K562 (cell line): ENCODE results near the gene BHLHE23. TPM values are rescaled to one million over a fixed set of nuclear protein-coding genes. Genes with fewer than 3 reads are reported as not detected.
A peak's percentile ranks its signal among the peaks of the same experiment; 100 is the strongest.

Source experiments
- ATAC-seq: fragments of 200-7000 bp; cut with Tn5 transposase; 3 replicates; pipeline ENCODE4 v1.9.1; 2020; ENCODE audit warnings: moderate library complexity
- BruUV-seq: library from RNA; stranded (reverse); fragments of 400-500 nt; replicated peaks from 2 replicates; lab custom pipeline; 2021; lab: Mats Ljungman, UMichigan
- CTCF ChIA-PET: fragments of 300-600 bp; formaldehyde crosslinking; extraction: SDS; loops from one replicate; lab custom pipeline; 2021; ENCODE audit warnings: low intra/inter-chr PET ratio; lab: Yijun Ruan, JAX
- POLR2A ChIA-PET: fragments of 300-600, 350-650 bp; sonication (Branson Sonifier 250); formaldehyde crosslinking; extraction: SDS; loops from one replicate; lab custom pipeline; 2021; ENCODE audit warnings: antibody characterized with exemption, inconsistent platforms; lab: Yijun Ruan, JAX
- DNase-seq, 4 experiments: peaks; one replicate each; pipeline versions ENCODE4 v3.0.0 to v3.0.0-alpha.2; 2011 to 2018; ENCODE audit warnings: low spot score in 3 of 4, mixed read lengths in 3 of 4; ENCODE audit errors: extremely low read depth in 1 of 4
- FAIRE-seq: peaks from 2 replicates; lab custom pipeline; 2011; peaks lifted over from hg19 to GRCh38; lab: Jason Lieb, UNC
- H2AFZ ChIP-seq: 2 replicates; pipeline ENCODE4 v1.6.0; 2011; ENCODE audit warnings: low read depth, low read length, control low read depth, inconsistent platforms
- H3K27ac ChIP-seq: fragments of 200-600 bp; 3 replicates; pipeline ENCODE4 v1.8.0; 2011; ENCODE audit warnings: low read depth, mild to moderate bottlenecking, control low read depth, inconsistent platforms, low read length, moderate library complexity, mixed read lengths; ENCODE audit errors: extremely low read depth
- H3K27me3 ChIP-seq, 2 experiments: fragments of 300-600 bp in 1 of 2; 2 replicates in 1 of 2; 3 replicates in 1 of 2; pipeline versions ENCODE4 v1.6.0 to v1.8.0; 2011; ENCODE audit warnings: inconsistent platforms in 2 of 2, low read length in 2 of 2, mild to moderate bottlenecking in 1 of 2, mixed read lengths in 1 of 2, moderate library complexity in 1 of 2; ENCODE audit not compliant: control insufficient read depth in 2 of 2, insufficient read depth in 2 of 2
- H3K36me3 ChIP-seq: fragments of 300-600 bp; 3 replicates; pipeline ENCODE4 v1.8.0; 2011; ENCODE audit warnings: mild to moderate bottlenecking, low read length, inconsistent platforms; ENCODE audit not compliant: control insufficient read depth, insufficient read depth
- H3K4me1 ChIP-seq, 2 experiments: fragments of 200-600 bp in 1 of 2; replicated peaks in 1 of 2; 2 replicates in 1 of 2; 3 replicates in 1 of 2; pipeline versions ENCODE4 v1.5.1 to v1.8.0; 2011; ENCODE audit warnings: inconsistent platforms in 2 of 2, low read length in 2 of 2, mild to moderate bottlenecking in 1 of 2, mixed read lengths in 1 of 2, moderate library complexity in 1 of 2; ENCODE audit not compliant: control insufficient read depth in 2 of 2, insufficient read depth in 2 of 2
- H3K4me2 ChIP-seq: 2 replicates; pipeline ENCODE4 v1.6.1; 2011; ENCODE audit warnings: low read length, control low read depth, inconsistent platforms, mixed read lengths; ENCODE audit not compliant: insufficient read depth
- H3K4me3 ChIP-seq: fragments of 200-600 bp; sonication (generic), shearing (Covaris generic); 2 replicates; pipeline ENCODE4 v1.5.1; 2016; ENCODE audit warnings: control low read depth, inconsistent platforms
- H3K79me2 ChIP-seq: fragments of 200-600 bp; 3 replicates; pipeline ENCODE4 v1.8.0; 2011; ENCODE audit warnings: low read length, inconsistent platforms; ENCODE audit not compliant: control insufficient read depth, insufficient read depth
- H3K9ac ChIP-seq, 2 experiments: 2 replicates each; pipeline versions ENCODE4 v1.6.0 to v1.6.1; 2011; ENCODE audit warnings: low read depth in 2 of 2, low read length in 2 of 2, control low read depth in 1 of 2, inconsistent platforms in 1 of 2, mild to moderate bottlenecking in 1 of 2, mixed read lengths in 1 of 2; ENCODE audit not compliant: insufficient read depth in 1 of 2
- H3K9me1 ChIP-seq: one replicate; pipeline ENCODE4 v1.6.0; 2011; ENCODE audit warnings: inconsistent platforms, mild to moderate bottlenecking, low read length, moderate library complexity; ENCODE audit not compliant: control insufficient read depth, insufficient read depth
- H3K9me3 ChIP-seq: replicated peaks from 2 replicates; pipeline ENCODE4 v1.5.1; 2011; ENCODE audit warnings: low read depth, low read length, inconsistent platforms; ENCODE audit not compliant: control insufficient read depth, insufficient read depth
- H4K20me1 ChIP-seq: replicated peaks from 2 replicates; pipeline ENCODE4 v1.6.1; 2011; ENCODE audit warnings: low read length, inconsistent platforms, mixed read lengths; ENCODE audit not compliant: control insufficient read depth, insufficient read depth
- ARHGAP35 ChIP-seq: fragments of 450-650 bp; IDR thresholded peaks from 2 replicates; pipeline ENCODE4 v1.6.1; 2018; ENCODE audit not compliant: partially characterized antibody
- ESRRA ChIP-seq: fragments of 450-650 bp; IDR thresholded peaks from 2 replicates; pipeline ENCODE4 v1.6.1; 2014; ENCODE audit warnings: low read depth, mild to moderate bottlenecking, moderate library complexity, borderline replicate concordance
- ETV1 ChIP-seq: fragments of 450-650 bp; conservative IDR thresholded peaks from 2 replicates; pipeline ENCODE4 v1.6.1; 2016; ENCODE audit warnings: missing genetic modification characterization, control low read depth, low read depth, missing compliant biosample characterization
- HDAC1 ChIP-seq, 2 experiments: fragments of 450-650 bp; IDR thresholded peaks; 2 replicates each; pipeline ENCODE4 v1.6.1; 2016 to 2017; ENCODE audit warnings: inconsistent platforms in 1 of 2, mild to moderate bottlenecking in 1 of 2, moderate library complexity in 1 of 2
- NFIC ChIP-seq: fragments of 450-650 bp; IDR thresholded peaks from 2 replicates; pipeline ENCODE4 v1.6.1; 2017; ENCODE audit warnings: mild to moderate bottlenecking, inconsistent platforms
- TCF7L2 ChIP-seq: fragments of 150-350 bp; IDR thresholded peaks from 2 replicates; pipeline ENCODE4 v1.6.1; 2016; ENCODE audit warnings: low read depth, mild to moderate bottlenecking, low read length, moderate library complexity
- TEAD4 ChIP-seq, 2 experiments: sonication (generic) in 1 of 2; formaldehyde crosslinking in 1 of 2; IDR thresholded peaks; 2 replicates each; pipeline versions ENCODE4 v1.6.1 to v1.8.0; 2012 to 2022; ENCODE audit warnings: borderline replicate concordance in 1 of 2, inconsistent platforms in 1 of 2, low read length in 1 of 2, mild to moderate bottlenecking in 1 of 2, missing genetic modification reagents in 1 of 2
- ZFX ChIP-seq: sonication (generic); formaldehyde crosslinking; IDR thresholded peaks from 2 replicates; pipeline ENCODE4 v1.8.0; 2022; ENCODE audit warnings: mild to moderate bottlenecking, missing genetic modification reagents, moderate library complexity
- ZNF23 ChIP-seq: fragments of 250-450 bp; sonication (Bioruptor Pico); IDR thresholded peaks from 2 replicates; pipeline ENCODE4 v1.4.0; 2020; ENCODE audit warnings: mild to moderate bottlenecking
- ZNF282 ChIP-seq: sonication (generic); formaldehyde crosslinking; IDR thresholded peaks from 2 replicates; pipeline ENCODE4 v1.8.1; 2023; ENCODE audit warnings: missing genetic modification reagents
- WGBS: fragments of 100-300 bp; shearing (Covaris generic); methylation state at CpG from one replicate; pipeline ENCODE4 v1.1.6; 2016; ENCODE audit warnings: low coverage, mixed read lengths; ENCODE audit not compliant: insufficient coverage; ENCODE audit errors: missing lambda C conversion rate; 5-methylcytosine and 5-hydroxymethylcytosine counted together
- in situ Hi-C: fragments of 300-500 bp; cut with MboI; formaldehyde crosslinking; loops from 4 replicates; pipeline ENCODE4 v1.15.0; 2018; ENCODE audit warnings: inconsistent platforms, mixed read lengths
- intact Hi-C: fragments of 100-400 bp; cut with micrococcal nuclease; formaldehyde crosslinking; loops from 2 replicates; pipeline ENCODE4 v1.14.2; 2022
- polyA plus RNA-seq, 8 experiments: library from polyadenylated mRNA; depleted of rRNA in 4 of 8; stranded (reverse) in 5 of 8; unstranded in 3 of 8; fragments of >200 nt; fragmentation: Nextera tagmentation in 2 of 8; fragmentation: Illumina TruSeq in 1 of 8; extraction: Ambion mirVana in 2 of 8; extraction: Trizol in 1 of 8; gene quantifications; 2 replicates each; pipeline versions ENCODE4 v1.2.1 to v1.2.3, GENCODE V29; 2011 to 2014; ENCODE audit warnings: inconsistent platforms in 1 of 8, missing spikeins in 1 of 8
- total RNA-seq, 7 experiments: library from RNA; depleted of rRNA in 6 of 7; stranded (reverse); fragments of >200 nt in 6 of 7; fragmentation: Illumina TruSeq in 2 of 7; extraction: Trizol in 2 of 7; gene quantifications; 2 replicates each; pipeline versions ENCODE4 v1.2.1 to v1.2.3, GENCODE V29; 2011 to 2021; ENCODE audit warnings: low replicate concordance in 1 of 7
- TF ChIP-seq, protein P1 (sequence below): fragments of 450-650 bp; formaldehyde crosslinking; IDR thresholded peaks from 2 replicates; pipeline ENCODE4 v1.4.0; 2020; ENCODE audit warnings: mild to moderate bottlenecking, moderate library complexity
- TF ChIP-seq, protein P2 (sequence below): fragments of 450-650 bp; formaldehyde crosslinking; IDR thresholded peaks from 2 replicates; pipeline ENCODE4 v1.4.0; 2020; ENCODE audit warnings: mild to moderate bottlenecking, mixed read lengths
- TF ChIP-seq, protein P3 (sequence below): fragments of 250-450 bp; sonication (Bioruptor Pico); IDR thresholded peaks from 2 replicates; pipeline ENCODE4 v1.9.0; 2021; ENCODE audit warnings: mild to moderate bottlenecking, inconsistent platforms
- TF ChIP-seq, protein P4 (sequence below), 2 experiments: fragments of 150-350 bp in 1 of 2; IDR thresholded peaks; 2 replicates each; pipeline ENCODE4 v1.6.1; 2012 to 2016; ENCODE audit warnings: low read depth in 2 of 2, low read length in 2 of 2, mild to moderate bottlenecking in 1 of 2, moderate library complexity in 1 of 2

Gene BHLHE23
- total and polyA plus RNA-seq, 9 of the 15 experiments (the other 6 are each of a cell fraction or from before 2014, with no cell fraction given) = not detected

DNA sequence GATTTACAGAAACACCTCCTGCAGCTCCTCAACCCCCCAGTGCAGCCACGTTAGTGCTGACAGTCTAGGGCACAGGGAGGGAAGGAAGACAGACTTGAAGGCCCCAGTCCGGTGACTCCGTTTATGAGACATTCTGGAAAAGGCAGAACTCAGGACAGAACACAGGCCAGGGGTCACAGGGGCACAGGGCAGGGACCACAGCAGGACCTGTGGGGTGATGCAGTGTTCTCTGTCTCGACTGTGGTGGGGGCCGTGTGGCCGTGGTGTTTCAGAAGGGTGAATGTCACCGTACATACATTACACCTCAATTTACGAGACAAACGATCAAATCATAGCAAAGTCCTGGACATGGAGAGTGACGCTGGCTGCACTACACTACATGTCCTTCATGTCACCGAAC is 11.3 kb downstream of the BHLHE23 start:
- ChIA-PET POLR2A (interaction anchor here (0.7 kb wide), 2 partner anchors 61 to 213 kb away, joined by 3 read pairs; no protein-coding TSS in a partner anchor), CTCF (no interaction called here)
- intact Hi-C loops = no loop called here
- Histone ChIP-seq H3K9me1 (no peaks in the 10 kb centered on the region), H3K36me3 (no peaks in the 10 kb centered on the region), H3K79me2 (no peaks in the 10 kb centered on the region), H3K4me2 (peak overlapping the region; percentile 32; the same call in 1 of the 2 replicates), H2AFZ (no peak overlapping the region), H4K20me1 (peaks cover 19% of the 10 kb centered on the region), H3K9me3 (no peaks in the 10 kb centered on the region), H3K4me3 (no peak overlapping the region), H3K9ac (no peak overlapping the region)
- no TSS peak for BruUV-seq
- ATAC-seq = no peak
- in situ Hi-C loops = no loop called here
- no peak for FAIRE-seq
- 6% methylated on average over 11 of the region's 11 CpGs for WGBS
- TF ChIP-seq, protein P1, sequence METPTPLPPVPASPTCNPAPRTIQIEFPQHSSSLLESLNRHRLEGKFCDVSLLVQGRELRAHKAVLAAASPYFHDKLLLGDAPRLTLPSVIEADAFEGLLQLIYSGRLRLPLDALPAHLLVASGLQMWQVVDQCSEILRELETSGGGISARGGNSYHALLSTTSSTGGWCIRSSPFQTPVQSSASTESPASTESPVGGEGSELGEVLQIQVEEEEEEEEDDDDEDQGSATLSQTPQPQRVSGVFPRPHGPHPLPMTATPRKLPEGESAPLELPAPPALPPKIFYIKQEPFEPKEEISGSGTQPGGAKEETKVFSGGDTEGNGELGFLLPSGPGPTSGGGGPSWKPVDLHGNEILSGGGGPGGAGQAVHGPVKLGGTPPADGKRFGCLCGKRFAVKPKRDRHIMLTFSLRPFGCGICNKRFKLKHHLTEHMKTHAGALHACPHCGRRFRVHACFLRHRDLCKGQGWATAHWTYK (CRISPR knock-in tag) = no peak
- TF ChIP-seq, protein P2, sequence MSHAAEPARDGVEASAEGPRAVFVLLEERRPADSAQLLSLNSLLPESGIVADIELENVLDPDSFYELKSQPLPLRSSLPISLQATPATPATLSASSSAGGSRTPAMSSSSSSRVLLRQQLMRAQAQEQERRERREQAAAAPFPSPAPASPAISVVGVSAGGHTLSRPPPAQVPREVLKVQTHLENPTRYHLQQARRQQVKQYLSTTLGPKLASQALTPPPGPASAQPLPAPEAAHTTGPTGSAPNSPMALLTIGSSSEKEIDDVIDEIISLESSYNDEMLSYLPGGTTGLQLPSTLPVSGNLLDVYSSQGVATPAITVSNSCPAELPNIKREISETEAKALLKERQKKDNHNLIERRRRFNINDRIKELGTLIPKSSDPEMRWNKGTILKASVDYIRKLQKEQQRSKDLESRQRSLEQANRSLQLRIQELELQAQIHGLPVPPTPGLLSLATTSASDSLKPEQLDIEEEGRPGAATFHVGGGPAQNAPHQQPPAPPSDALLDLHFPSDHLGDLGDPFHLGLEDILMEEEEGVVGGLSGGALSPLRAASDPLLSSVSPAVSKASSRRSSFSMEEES (CRISPR knock-in tag) = no peak
- TF ChIP-seq ETV1 (no peak), HDAC1 (IDR thresholded peaks at IDR 0.05) (no peak), ZNF23 (CRISPR knock-in tag) (no peak), NFIC (no peak), ZFX (no peak), TEAD4 (IDR thresholded peaks at IDR 0.05; ENCODE audit: low read length) (no peak), TEAD4 (CRISPR knock-in tag; IDR thresholded peaks at IDR 0.05; ENCODE audit: borderline replicate concordance) (no peak), ZNF282 (CRISPR knock-in tag) (no peak), ARHGAP35 (no peak), ESRRA (no peak), TCF7L2 (no peak)
- TF ChIP-seq, protein P3, sequence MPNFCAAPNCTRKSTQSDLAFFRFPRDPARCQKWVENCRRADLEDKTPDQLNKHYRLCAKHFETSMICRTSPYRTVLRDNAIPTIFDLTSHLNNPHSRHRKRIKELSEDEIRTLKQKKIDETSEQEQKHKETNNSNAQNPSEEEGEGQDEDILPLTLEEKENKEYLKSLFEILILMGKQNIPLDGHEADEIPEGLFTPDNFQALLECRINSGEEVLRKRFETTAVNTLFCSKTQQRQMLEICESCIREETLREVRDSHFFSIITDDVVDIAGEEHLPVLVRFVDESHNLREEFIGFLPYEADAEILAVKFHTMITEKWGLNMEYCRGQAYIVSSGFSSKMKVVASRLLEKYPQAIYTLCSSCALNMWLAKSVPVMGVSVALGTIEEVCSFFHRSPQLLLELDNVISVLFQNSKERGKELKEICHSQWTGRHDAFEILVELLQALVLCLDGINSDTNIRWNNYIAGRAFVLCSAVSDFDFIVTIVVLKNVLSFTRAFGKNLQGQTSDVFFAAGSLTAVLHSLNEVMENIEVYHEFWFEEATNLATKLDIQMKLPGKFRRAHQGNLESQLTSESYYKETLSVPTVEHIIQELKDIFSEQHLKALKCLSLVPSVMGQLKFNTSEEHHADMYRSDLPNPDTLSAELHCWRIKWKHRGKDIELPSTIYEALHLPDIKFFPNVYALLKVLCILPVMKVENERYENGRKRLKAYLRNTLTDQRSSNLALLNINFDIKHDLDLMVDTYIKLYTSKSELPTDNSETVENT (CRISPR knock-in tag) = no peak
- TF ChIP-seq, protein P4, sequence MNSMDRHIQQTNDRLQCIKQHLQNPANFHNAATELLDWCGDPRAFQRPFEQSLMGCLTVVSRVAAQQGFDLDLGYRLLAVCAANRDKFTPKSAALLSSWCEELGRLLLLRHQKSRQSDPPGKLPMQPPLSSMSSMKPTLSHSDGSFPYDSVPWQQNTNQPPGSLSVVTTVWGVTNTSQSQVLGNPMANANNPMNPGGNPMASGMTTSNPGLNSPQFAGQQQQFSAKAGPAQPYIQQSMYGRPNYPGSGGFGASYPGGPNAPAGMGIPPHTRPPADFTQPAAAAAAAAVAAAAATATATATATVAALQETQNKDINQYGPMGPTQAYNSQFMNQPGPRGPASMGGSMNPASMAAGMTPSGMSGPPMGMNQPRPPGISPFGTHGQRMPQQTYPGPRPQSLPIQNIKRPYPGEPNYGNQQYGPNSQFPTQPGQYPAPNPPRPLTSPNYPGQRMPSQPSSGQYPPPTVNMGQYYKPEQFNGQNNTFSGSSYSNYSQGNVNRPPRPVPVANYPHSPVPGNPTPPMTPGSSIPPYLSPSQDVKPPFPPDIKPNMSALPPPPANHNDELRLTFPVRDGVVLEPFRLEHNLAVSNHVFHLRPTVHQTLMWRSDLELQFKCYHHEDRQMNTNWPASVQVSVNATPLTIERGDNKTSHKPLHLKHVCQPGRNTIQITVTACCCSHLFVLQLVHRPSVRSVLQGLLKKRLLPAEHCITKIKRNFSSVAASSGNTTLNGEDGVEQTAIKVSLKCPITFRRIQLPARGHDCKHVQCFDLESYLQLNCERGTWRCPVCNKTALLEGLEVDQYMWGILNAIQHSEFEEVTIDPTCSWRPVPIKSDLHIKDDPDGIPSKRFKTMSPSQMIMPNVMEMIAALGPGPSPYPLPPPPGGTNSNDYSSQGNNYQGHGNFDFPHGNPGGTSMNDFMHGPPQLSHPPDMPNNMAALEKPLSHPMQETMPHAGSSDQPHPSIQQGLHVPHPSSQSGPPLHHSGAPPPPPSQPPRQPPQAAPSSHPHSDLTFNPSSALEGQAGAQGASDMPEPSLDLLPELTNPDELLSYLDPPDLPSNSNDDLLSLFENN (IDR thresholded peaks at IDR 0.05; ENCODE audit: low read depth in 2 of 2, low read length in 2 of 2) = no peak
- TF ChIP-seq, all 486 proteins: peak for 0
- H3K27me3 ChIP-seq = peaks cover 63 to 89% of the 10 kb centered on the region in 2 experiments
- no peak overlapping the region for H3K27ac ChIP-seq
- no peak for DNase-seq
- H3K4me1 ChIP-seq = peaks cover 0 to 12% of the 10 kb centered on the region in 2 experiments; a peak in 2 of 5 replicates
